Measurements from ENCODE around the gene AP2A2.

GRCh38 chr11:914747-915501, 10.7 kb upstream of the AP2A2 start:
- TF ChIP-seq CTCF (conservative IDR thresholded peaks at IDR 0.05; ENCODE audit: low read length) = no peak
- TF ChIP-seq EZH2phosphoT487 (IDR thresholded peaks at IDR 0.05; ENCODE audit: borderline replicate concordance) = no peak

Measured in Loucy (cell line).